Measurements from ENCODE around the gene SLC16A5.

The SLC16A5 gene

GRCh38 chr17:75060434-75061054 is 27.2 kb upstream of the SLC16A5 start:
- no peak for TF ChIP-seq CTCF (IDR thresholded peaks at IDR 0.05; ENCODE audit: low read depth, low read length)
- DNase-seq (ENCODE audit: low read depth in 2 of 2), result no peak
- H3K4me3 ChIP-seq (replicated peaks in 1 of 2; ENCODE audit: low read depth in 2 of 2, low read length in 2 of 2), result no peak overlapping the region

- no peak for TF ChIP-seq CTCF (IDR thresholded peaks at IDR 0.05; ENCODE audit: low read depth, low read length)
- no peak for DNase-seq (ENCODE audit: low read depth in 2 of 2)
- H3K4me3 ChIP-seq (replicated peaks in 1 of 2; ENCODE audit: low read depth in 2 of 2, low read length in 2 of 2), result no peak overlapping the region
These were observed 26.7 kb upstream of the SLC16A5 start for GRCh38 chr17:75061055-75061438.

- no peak for TF ChIP-seq CTCF (IDR thresholded peaks at IDR 0.05; ENCODE audit: low read depth, low read length)
- no peak overlapping the region for H3K4me3 ChIP-seq (replicated peaks in 1 of 2; ENCODE audit: low read depth in 2 of 2, low read length in 2 of 2)
- no peak for DNase-seq (ENCODE audit: low read depth in 2 of 2)
These were observed 26.1 kb upstream of the SLC16A5 start for GRCh38 chr17:75061618-75062017.

- no peak overlapping the region for H3K4me3 ChIP-seq (replicated peaks in 1 of 2; ENCODE audit: low read depth in 2 of 2, low read length in 2 of 2)
- TF ChIP-seq CTCF (IDR thresholded peaks at IDR 0.05; ENCODE audit: low read depth, low read length), result no peak
- no peak for DNase-seq (ENCODE audit: low read depth in 2 of 2)
These were observed 24.6 kb upstream of the SLC16A5 start for GRCh38 chr17:75063201-75063600.

GRCh38 chr17:75063626-75064025 is 24.1 kb upstream of the SLC16A5 start:
- no peak for DNase-seq (ENCODE audit: low read depth in 2 of 2)
- TF ChIP-seq CTCF (IDR thresholded peaks at IDR 0.05; ENCODE audit: low read depth, low read length), result no peak
- H3K4me3 ChIP-seq (replicated peaks in 1 of 2; ENCODE audit: low read depth in 2 of 2, low read length in 2 of 2), result no peak overlapping the region

GRCh38 chr17:75064040-75064439 is 23.7 kb upstream of the SLC16A5 start:
- no peak overlapping the region for H3K4me3 ChIP-seq (replicated peaks in 1 of 2; ENCODE audit: low read depth in 2 of 2, low read length in 2 of 2)
- DNase-seq (ENCODE audit: low read depth in 2 of 2), result no peak
- TF ChIP-seq CTCF (IDR thresholded peaks at IDR 0.05; ENCODE audit: low read depth, low read length), result no peak

GRCh38 chr17:75064460-75064859 is 23.3 kb upstream of the SLC16A5 start:
- H3K4me3 ChIP-seq (replicated peaks in 1 of 2; ENCODE audit: low read depth in 2 of 2, low read length in 2 of 2), result no peak overlapping the region
- no peak for TF ChIP-seq CTCF (IDR thresholded peaks at IDR 0.05; ENCODE audit: low read depth, low read length)
- DNase-seq (ENCODE audit: low read depth in 2 of 2), result no peak
